AG09319 (cell line): ENCODE results near the gene POU3F2.

Source experiments
- DNase-seq: peaks from one replicate; pipeline ENCODE4 v3.0.0-alpha.2; 2010; ENCODE audit warnings: low read depth; ENCODE audit errors: extremely low read depth
- TF ChIP-seq, protein P1 (sequence below): IDR thresholded peaks from 2 replicates; pipeline ENCODE4 v1.5.1; 2011; ENCODE audit warnings: low read depth, mild to moderate bottlenecking, inconsistent platforms, low read length, moderate library complexity

Gene POU3F2

DNA sequence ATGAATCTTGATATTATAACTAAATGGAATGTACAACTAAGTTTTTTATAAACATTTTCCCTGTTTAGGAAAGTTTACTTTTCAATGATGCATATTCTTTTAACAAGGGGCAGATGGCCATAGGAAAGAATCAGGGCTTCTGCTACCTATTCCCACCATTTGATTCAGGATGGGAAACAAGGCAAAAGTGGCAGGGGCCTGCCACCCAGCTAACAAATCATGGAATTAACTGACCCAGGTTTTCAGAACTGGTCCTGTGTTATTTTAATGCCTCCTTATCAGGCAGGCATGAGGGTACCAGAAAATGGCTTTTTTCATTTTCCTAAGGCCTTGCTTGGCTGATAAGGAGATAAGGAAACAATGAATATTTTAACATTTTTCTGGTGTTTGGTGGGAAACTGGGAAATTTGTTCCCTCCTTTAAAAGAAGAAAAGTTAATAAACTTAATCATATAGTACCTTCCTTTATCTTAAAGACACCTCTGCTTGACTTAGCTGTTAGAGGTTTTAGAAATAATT is 6.7 kb downstream of the POU3F2 start:
- DNase-seq: no peak
- TF ChIP-seq, protein P1, sequence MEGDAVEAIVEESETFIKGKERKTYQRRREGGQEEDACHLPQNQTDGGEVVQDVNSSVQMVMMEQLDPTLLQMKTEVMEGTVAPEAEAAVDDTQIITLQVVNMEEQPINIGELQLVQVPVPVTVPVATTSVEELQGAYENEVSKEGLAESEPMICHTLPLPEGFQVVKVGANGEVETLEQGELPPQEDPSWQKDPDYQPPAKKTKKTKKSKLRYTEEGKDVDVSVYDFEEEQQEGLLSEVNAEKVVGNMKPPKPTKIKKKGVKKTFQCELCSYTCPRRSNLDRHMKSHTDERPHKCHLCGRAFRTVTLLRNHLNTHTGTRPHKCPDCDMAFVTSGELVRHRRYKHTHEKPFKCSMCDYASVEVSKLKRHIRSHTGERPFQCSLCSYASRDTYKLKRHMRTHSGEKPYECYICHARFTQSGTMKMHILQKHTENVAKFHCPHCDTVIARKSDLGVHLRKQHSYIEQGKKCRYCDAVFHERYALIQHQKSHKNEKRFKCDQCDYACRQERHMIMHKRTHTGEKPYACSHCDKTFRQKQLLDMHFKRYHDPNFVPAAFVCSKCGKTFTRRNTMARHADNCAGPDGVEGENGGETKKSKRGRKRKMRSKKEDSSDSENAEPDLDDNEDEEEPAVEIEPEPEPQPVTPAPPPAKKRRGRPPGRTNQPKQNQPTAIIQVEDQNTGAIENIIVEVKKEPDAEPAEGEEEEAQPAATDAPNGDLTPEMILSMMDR: no peak

DNA sequence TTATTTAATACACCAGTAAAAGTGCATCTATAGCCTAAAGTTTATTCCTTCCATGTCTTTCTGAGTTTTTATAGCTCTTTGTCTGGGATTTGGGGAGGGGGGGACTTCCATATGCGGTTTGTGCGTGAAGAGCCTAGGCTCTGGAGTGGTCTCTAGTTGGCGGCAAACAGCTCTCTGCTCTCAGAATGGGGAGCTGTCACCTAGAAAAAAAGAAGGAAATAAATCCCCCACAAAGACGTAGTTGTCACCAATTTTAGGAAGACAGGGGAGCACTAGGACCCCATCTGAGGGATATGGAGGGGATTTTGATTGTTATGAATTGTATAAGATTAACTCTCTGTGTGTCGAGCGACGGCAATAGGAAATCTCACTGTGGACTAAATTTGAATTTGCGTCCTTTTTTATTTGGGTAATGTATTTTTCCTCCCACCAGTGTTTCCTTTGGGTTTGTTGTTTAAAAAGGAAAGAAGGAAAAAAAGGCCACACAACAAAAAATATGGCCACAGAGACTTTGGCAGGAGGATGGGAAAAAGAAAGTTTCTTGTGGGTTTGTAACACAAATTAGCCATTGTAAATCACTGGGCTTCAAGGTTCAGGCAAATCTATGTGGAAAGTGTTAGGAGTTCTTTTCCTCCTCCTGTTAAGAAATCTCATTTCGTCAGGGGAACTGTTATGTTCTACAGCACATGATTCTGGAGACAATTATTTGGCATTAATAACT is 7.4 kb downstream of the POU3F2 start:
- TF ChIP-seq, protein P1: no peak
- no peak for DNase-seq

DNA sequence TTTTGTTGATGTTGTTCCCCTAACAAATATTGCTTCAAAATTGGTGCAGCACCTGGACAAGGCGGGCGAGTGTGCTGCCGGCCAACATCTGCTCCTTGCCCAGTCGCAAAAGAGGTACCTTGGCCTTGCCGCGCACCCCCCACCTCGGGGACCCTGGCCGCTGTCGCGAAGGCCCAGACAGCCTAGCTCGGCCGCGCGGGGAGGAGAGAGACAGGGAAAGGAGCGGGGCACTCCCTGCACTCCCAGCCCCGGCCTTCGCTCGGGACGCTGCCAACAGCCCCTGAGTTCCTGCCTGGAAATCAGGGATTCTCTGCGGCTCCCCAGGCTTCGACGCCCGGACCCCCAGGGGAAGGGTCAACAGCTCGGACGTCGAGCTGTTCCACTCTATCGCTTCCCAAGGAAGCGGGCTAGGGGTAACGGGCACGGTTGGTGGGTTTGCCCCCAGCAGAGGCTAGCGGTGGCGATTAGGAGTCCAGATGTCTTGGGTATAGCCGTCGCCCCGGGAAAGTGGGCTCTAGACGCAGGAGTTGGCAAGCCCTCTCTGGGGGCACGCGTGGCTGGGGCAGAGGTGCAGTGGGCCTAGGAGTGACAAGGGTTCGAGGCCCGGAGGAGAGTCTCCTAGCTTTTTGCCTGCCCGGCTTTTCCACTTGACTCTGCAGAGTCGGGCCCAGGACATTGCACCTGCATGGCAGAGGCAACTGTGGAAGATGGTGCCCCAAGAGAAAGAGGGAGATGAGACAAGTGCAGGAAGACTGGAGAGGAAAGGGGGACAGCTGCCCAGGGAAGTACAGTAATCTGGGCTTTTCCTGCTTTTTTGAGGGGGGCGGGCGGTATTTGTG is 8.2 kb downstream of the POU3F2 start:
- no peak for DNase-seq
- TF ChIP-seq, protein P1: no peak

DNA sequence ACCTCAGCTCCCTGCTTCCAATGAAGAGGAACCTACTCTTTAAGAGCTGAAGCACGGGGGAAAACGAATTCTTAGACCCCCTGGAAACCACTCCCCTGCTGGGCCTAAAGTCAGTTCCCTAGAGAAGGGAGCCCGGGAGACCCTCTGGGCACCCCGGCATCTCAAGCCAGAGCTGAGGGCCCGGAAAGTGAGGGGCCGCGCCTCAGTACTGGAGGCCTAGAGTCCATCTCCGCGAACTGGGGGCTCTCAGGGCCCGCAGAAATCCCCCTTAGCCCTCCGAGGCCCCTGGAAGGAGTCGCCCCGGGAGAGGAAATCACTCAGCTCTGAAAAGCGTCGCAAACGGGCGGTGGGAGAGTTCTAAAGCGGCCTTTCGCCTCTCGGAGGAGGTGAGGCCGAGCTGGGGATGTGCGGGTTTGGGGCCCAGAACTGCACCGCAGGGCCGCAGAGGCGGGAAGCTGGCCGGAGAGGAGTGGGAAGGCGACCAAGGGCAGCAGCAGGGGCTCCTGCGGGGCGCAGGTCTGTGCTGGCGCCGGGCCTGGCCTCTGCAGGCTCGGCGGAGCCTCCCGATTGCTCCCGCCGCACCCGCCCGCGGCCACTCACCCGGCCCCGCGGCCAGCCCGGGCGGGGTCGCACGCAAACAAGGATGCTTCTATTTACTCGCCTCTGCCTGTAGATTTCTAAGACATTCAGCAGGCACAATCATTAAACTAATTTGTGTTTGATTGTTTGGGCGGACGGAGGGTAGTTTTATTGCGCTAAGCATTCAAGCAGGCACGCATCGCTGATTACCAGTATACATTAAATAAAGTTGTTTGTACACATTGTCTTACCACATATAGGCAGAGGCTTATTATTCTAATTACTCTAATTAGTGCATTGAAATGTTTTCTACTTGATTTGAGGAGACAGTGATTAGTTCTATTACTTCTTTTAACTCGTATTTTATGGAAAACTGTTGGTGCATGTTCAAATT is 9.2 kb downstream of the POU3F2 start:
- TF ChIP-seq, protein P1: no peak
- DNase-seq: no peak

DNA sequence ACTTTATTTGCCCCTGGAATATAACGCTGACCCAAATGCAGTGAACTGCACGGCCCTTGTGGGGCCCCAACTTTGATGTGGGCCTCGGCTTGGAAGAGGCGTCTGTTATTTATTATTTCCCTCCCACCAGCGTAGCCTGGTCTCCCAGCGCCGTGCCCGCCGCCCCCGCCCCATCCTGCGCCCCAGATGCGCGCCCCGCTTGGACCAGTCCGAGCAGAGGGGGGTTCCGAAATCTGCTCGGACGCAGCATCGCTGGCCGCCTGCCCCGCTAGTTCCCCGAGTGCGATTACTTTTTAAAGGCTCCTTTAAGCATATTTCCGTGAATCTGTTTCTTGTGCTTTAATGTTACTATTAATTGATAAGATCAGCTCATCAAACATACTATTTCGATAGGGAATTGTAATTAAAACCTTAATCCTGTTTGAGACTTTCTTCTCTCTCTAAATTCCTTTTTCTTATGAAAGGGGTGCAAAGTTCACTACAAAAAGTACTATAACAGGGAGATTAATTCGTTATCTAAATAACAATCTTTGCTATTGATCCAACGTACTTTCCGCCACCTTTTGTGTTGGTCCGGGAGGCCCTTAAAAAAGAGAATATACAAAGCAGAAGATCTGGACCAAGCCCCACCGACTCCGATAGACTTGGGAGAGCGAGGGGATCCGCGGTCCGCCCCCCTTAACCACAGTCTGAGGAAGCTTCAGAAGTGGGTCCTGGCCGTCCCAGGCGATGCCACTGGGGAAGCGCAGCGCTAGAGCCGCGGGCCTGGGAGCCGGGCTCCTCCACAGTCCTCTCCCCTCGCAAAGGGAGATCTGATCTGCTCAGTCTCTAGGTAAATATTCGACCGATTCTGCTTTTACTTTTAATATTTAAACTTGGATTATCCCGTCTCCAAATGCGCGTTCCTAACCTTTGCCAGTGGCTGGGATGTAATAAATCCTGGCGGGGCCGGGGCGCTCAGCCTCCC is 10.2 kb downstream of the POU3F2 start:
- no peak for DNase-seq
- TF ChIP-seq, protein P1: no peak
